ENCODE results near the gene GPR65.

The GPR65 gene

DNA sequence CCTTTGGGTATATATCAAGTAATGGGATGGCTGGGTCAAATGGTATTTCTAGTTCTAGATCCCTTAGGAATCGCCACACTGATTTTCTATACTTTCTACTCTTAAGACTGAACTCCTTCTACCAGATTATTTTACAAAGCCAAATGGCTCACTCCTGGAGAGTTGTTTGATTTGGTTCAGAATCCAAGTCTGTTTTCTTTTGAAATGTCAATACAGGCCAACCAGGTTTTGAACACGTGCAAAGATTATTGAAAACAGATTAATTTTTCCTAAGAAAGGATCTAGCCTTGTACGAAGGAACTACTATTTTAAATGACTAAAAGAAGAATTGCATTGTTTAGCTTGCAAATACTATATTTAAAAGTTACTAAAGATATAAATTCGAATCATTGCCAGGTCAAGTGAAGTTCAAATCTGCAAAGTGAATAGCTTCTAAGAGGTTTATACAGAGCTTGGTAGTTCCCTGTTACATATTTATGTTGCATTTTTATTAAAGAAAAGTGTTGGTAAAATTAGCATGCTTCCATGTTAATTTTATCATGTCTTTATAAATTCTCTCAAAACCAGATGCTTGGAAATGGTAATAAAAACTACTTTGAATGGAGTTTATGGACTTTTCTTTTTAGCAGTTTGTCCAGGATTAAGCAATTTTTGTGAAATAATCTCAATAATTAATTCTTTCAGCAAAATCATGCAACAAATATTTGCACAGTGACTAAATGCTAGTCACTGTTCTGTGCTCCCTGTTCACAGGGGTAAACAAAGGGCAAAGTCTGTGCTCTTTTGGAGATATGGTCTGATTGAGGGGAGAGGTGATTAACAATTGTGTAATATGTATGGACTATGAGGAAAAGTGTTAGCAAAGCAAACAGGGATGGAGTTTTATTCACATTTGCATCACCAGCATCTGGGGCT, 38.9 kb downstream of the GPR65 start:
- no peak for DNase-seq

DNA sequence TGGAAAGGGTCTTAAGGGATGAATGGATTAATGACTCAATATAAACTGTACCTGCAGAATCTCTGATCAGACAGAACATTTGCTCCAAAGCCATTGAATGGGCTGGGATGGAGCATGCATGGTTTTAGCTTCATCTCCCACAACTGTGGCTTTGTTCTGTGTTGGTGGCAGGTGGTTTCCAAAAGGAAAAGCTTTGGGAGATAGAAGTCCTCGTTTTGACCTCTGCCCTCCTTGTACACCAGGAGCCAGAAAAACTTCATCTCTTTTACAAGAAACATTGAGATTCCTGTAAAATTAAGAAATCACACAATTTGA, 39.5 kb downstream of the GPR65 start:
- no peak for DNase-seq

DNA sequence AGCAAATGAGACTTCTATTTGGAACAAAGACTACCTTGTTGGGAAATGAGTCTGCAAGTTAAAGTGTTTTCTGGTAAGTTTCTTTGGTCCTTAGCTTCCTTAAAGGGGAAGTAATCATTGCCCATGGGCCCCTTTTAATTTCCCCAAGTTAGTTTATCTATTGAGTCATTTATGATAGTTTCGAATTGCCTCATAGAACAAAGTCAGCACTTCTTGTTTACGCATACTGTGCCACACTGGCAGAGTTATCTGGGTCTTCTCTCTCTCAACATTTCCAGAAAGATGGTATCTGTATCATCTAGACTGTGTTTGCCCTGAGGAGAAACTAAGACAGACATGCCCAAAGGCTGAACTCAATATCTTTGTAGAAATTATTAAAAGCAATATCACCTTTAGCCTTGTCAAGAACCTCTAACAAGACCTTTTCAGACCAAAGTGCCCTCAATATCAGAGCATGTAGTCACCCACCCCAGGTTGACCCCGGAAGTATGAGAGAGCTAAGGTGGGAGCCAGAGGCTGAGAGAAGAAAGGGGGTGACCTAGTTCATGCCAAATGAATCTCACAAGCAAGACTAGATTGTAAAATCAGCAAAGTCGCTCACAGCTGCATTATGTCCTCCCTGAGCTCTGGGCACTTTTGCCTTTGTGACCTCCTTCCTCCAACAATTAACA, 40.0 kb downstream of the GPR65 start:
- DNase-seq: no peak

- DNase-seq: no peak
Measured at GRCh38 chr14:88045705-88046104, 40.8 kb downstream of the GPR65 start.

DNA sequence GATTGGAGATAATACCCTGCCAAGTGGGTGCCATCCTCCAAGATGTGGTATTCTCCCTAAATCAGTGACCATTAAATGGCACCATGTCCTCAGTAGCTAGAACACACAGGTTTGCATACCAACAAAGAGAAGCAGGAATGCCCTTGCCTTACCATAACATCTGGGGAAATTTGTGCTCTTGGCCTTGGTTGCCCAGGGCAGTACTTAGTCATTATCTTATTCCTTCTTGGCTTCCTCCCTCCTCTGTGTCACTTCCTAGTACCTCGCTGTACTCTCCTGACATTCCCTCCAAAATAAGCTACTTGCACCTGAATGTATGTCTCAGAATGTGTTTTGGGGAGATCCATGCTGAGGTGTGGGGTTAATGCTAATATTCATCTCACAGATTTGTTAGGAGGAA, 43.4 kb downstream of the GPR65 start:
- no peak for DNase-seq

DNA sequence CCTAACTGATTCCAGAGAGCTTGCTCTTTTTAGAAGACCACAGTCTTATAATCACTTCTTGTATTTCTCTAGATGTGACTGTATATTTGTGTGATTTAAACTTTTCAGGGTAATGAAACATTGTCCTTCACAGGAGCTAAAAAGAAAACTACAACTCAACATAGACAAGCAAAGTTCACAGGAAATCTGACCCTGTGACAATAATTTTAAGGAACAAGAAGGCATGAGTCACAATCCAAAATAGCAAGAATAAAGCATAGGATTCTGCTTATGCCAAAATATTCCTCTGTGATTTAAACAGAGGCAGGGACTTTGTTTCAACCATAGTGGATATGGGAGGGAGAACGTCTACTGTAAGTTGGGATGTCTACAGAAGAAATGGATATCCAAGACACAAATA, 44.3 kb downstream of the GPR65 start:
- DNase-seq: no peak

GRCh38 chr14:88049936-88050335, 45.0 kb downstream of the GPR65 start:
- no peak for DNase-seq

DNA sequence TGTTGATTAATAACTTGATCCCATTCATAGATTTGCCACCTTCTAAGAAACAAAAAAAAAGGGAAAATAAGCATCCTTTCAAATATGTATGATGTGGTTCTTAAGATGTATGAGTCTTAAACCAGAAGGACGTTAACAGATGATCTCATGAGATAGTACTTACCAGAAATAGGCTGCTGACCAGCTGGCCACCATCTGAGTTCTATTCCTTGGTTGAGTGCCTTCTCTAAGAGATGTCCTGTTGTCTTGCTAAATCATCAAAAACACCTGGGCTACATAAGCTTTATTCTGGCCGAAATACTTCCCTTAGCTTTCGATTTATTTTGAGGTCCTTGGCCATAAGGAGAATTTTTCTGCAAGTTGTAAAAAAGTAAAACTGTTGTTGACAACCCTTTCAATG, 55.6 kb downstream of the GPR65 start:
- DNase-seq: no peak

DNA sequence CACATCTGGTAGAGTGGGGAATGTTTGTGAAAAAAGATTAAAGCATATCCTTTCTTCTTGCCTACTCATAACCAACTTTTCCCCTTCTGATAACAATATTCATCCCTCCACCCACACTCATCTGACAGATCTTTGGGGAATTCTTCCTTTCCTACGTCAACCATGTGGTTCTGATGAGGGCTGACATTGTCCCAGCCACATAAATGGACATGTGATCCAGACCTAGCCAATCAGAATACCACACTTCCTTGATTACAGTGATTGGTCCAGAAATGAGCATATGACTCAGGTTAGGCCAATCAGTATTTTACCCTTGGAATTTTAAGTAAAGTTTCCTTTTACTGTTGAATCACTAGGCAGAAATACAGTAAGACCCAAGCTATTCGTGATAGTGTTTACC, 58.9 kb downstream of the GPR65 start:
- DNase-seq: peak; percentile 7

Measured in EL (cell line).